GM21717 (cell line): ENCODE data around the gene SLAMF1.
"Not testable (repeated sequence)": the region's sequence is repeated elsewhere in the genome, so short reads cannot be mapped to it uniquely, and the experiment has no call there.

ENCODE experiments used
- ATAC-seq: cut with Tn5 transposase; IDR thresholded peaks from one replicate; pipeline ENCODE4 v1.9.1; 2021; ENCODE audit warnings: mild to moderate bottlenecking, moderate library complexity; ENCODE audit not compliant: unreplicated experiment

Gene SLAMF1

GRCh38 chr1:160646711-160647328 is at the start of gene SLAMF1:
TSS of gene SLAMF1 (minus strand) at chr1:160647044. CDS start at chr1:160646945, 99 bp downstream.
- ATAC-seq, result peak; percentile 47

GRCh38 chr1:160692390-160692789 is 45.5 kb upstream of the SLAMF1 start:
- not testable (repeated sequence) for ATAC-seq

DNA sequence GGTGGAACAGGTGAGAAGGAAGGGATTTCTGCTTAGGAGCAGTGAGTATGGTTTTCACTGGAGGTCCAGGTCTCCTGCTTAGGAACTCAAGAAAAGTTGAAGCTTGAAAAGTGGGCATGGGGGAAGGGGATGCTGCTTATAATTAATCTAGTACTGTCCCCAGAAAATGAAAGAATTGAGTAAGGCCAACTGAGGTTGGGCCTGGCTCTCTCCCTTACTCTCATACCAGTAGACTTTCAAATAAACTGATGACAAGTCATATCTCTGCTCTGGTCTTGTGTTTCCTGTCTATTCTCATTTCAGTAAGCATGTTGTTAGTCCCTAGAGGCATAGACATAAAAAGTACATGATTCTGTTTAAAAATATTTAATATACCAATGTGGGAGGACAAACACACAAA is 38.4 kb upstream of the SLAMF1 start:
- ATAC-seq, result no peak

GRCh38 chr1:160682983-160683865 is 36.4 kb upstream of the SLAMF1 start:
- ATAC-seq, result no peak

GRCh38 chr1:160681891-160682140 is 35.0 kb upstream of the SLAMF1 start:
- no peak for ATAC-seq

DNA sequence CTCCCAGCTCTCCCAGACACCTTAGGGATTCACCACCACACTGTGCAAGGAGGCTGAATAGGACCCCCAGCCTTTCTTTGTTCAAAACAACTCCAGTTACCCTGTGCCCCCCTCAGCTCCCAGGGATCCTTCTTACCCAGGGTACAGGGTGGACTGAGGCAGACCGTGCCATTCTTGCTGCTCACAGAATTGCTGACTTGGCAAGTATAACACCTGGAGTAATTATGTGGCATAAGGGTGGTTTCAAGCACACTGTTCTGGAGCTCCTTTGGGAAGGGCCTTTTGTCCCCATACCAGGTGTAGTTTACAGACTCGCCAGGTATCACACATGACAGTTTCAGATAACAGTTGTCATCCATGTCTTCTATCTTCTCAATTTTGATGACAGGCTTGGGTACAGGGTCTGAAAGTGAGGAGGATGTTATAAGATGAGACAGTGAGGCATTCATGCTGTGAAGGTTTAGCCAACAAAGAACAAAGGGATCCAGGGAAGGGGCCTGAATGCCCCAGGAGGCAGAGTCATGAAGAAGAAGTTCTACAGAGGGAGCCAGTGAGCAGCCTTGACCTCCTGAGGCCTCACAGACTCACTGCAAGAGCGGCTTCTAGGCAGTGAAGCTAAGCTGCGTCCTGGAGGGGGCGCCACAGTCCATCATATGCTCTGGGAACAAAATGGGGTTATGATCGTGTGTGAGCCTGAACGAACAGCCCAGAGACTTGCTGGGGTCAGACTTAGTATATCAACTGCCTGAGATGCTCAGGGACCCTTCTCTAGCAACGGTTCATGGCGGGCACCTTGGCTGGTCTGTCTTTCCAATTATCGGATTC is 34.4 kb upstream of the SLAMF1 start:
- peak; percentile 38 for ATAC-seq

DNA sequence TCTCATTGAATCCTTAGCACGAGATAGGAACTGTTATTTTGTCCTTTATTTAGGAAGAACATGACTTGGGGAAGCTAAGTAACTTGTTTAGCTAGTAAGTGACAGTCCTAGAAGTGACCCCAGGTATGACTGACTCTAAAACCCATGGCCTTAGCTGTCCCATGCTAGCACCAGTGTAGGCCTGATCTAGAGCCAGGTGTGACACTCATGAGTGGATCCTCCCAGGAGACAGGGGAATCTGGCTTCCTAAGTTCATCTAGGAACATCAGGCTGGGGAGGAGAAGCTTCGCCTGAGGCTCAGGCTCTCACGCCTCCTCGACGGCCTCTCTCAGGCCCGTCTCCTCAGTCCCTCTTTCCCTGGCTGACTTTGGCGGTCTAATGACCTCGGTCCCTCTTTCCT is 33.6 kb upstream of the SLAMF1 start:
- no peak for ATAC-seq

GRCh38 chr1:160679893-160680292 is 33.0 kb upstream of the SLAMF1 start:
- ATAC-seq, result no peak

DNA sequence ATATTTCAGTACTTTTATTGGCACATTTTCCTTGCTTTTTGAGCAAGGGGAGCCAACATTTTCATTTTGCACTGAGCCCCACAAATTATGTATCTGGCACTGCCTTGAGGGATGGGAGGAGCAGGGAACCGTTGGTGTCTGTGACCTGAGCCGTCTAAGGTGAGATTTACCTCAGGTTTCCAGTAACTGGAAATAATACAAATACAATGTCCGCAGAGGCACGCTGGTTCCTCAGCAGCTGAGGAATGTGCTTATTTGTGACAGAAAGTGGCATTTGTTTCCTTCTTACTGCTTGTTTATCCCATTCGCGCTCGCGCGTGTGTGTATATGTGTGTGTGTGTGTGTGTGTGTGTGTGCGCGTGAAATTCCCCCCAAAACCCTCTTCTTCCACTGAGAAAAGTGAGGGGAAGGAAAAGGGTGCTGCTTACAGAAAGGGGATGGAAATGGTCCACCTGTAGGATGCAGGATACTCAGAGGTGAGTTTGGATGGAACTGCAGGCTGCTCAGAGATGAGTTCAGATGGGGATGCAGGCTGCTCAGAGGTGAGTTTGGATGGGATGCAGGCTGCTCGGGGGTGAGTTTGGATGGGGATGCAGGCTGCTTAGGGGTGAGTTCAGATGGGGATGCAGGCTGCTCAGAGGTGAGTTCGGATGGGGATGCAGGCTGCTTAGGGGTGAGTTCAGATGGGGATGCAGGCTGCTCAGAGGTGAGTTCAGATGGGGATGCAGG is 30.2 kb upstream of the SLAMF1 start:
- ATAC-seq, result no peak

DNA sequence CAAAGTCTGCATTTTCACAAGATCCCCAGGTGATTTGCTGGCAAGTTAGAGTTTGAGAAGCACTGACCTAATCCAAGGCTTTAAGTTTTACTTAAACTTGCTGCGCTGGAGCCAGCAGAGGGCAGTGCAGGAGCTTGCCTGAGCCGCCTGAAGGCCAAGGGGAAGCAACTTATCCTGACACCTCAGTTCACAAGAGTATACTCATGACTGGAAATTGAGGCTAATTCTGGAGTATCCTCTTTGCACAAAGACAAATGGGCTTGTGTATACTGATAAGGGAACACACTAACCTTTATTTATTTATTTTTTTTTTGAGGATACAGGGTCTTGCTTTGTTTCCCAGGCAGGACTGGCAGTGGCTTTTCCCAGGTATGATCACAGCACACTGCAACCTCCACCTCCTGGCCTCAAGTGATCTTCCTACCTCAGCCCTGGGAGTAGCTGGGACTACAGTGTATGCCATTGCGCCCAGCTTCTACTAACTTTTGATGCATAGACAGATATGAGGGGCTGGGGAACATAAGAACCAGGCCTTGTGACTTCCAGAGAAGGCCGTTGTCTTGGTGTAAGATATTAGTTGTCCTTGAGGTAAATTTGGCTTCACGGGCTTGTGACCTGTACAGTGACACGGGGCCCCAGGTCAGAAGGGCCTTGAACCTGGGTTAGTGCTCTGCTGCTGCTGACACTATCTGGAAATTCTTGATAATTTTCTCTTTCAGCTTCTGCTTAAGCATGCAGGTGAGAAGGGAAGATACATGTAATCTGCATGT is 29.0 kb upstream of the SLAMF1 start:
- ATAC-seq, result no peak

GRCh38 chr1:160674415-160674814 is 27.6 kb upstream of the SLAMF1 start:
- ATAC-seq, result no peak

DNA sequence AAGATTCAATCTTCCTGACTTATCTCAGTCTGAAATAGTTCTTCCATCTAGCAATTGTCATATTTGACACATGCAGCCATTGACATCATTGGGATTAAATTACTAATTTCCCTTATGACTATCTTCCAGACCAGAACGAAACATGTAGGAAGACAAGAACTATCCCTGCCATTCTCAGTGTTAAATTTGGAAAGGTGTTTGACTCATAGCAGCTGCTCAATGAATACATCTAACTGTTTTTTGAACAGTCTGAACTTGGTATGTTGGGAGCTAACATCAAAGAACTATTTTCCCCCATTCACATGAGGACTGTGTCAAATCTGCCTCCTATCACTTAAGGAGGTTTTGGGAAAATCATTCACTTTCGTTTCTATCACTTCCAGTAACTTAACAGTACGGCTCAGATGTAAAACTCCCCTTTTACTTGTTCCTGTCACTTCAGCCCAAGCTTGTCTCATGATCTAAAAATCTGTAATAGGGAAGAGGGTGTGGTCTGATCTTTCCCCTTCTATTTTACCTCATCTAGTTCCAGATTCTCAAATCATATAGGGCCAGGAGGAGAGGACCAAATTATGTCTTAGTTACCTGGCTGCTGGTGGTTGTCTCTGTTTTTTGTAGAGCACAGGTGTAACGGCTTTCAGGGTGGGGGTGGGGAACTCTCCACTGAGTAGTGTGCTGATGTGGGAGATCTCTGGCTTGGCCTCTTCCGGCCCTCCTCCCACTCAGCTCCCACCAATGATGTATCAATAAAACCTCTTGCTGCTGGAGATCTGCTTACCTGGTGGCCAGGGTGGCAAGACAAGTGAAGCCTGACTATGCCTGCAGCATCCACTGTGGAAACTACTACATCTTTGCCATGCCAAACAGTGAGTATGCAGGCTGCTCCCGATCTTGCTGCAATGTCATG is 26.2 kb upstream of the SLAMF1 start:
- ATAC-seq, result peak; percentile 30

DNA sequence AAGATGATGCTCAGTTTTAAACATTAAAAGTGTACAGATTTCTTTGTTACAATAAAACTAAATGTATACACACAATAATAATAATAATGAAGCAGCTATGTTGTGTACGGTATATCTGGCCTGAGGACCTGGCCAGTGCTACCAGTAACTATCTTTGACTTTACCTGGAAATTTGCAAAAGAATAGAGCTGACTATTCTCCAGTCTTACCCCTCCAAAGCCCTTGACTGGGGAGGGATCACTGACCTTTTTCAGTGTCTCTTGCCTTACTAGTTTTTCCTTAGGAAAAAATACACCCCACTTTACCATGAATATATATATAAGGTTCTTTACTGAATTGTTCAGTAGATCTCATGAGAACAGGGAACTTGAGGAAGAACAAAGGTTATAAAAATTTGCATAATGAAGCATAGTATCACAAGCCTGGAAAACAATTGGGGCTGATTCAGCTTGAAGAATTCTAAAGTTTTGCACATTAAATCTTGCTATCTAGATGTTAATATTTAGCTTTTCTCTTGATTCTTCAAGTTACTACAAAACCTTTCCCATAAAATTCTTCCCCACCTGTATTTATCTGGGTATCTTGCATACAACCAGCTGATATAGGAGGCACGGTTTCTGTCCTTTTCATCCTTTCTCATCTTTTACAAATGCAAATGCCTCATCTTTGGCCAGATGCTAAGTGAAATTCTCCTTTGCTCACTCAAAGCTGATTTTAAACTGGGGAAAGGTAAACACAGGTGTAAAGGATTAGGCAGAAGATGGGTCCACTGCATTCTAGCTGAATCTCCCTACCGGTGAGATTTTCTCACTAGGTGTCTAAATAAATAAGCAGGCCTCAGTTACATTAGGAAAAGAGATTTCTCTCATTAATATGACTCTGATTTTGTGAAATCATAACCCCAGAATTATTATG is 25.0 kb upstream of the SLAMF1 start:
- no peak for ATAC-seq

- no peak for ATAC-seq
Observed at GRCh38 chr1:160670701-160671100, 23.9 kb upstream of the SLAMF1 start.

DNA sequence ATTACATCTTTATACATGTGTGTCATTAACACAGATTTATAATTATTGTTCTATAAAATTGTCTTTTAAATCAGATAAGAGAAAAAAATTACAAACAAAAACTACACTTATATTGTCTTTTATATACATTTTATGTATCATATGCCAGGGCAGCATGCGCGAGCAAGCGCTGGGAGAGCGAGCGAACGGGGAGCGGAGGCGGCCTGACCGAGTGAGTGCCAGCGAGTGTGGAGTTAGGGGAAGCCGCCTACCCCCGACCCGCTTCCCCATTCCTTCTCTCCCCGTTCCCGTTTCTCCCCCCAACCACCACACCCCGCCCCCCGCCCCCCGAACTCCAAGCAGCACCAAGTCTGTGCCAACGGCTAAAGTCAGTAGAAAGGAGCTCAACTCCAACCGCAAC is 23.0 kb upstream of the SLAMF1 start:
- no peak for ATAC-seq

- no peak for ATAC-seq
Observed at GRCh38 chr1:160669276-160669675, 22.4 kb upstream of the SLAMF1 start.

- ATAC-seq, result no peak
Observed at GRCh38 chr1:160667896-160668295, 21.1 kb upstream of the SLAMF1 start.

- no peak for ATAC-seq
Observed at GRCh38 chr1:160666079-160666442, 19.2 kb upstream of the SLAMF1 start.
